ENCODE data around the gene OR1M1.

OR1M1 gene

DNA sequence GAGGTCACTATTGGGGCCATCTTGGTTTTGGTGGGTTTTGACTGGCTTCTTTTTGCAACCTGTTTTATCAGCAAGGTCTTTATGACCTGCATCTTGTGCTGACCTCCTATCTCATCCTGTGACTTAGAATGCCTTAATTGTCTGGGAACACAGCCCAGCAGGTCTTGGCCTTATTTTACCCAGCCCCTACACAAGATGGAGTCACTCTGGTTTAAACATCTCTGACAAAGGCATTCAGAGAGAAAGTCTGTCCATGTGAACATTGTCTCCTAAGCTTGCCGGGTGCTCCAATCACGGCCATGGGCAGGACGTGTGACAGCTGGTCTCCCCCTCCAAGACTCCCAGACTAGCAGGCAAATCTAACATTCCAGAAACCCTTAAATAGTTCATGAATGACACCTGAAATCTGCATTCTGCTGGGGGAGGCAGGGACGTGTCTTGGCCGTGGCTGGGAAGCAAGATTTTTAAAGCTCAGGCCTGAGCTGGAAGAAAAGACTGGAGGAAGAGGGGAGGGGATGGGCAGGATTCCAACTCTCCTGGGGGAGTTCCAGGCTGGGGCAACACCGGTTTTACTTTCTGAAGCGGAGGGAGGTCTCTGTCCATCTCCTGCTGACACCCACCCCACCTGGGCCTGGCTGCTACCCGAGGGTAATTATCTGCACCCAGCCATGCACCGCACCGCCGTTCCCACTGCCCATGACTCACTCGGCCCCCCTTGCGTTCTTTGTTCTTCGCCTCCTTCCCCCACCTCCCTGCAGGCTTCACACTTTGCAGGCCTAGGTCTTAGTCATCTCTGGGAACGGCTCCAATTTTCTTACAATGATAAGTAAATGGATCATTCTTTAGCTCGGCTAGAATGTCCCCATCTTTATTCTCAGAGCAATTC lies 11.6 kb upstream of the OR1M1 start:
- no peak overlapping the region for H3K4me3 ChIP-seq (ENCODE audit: low read depth, low read length)
- TF ChIP-seq, protein P1, sequence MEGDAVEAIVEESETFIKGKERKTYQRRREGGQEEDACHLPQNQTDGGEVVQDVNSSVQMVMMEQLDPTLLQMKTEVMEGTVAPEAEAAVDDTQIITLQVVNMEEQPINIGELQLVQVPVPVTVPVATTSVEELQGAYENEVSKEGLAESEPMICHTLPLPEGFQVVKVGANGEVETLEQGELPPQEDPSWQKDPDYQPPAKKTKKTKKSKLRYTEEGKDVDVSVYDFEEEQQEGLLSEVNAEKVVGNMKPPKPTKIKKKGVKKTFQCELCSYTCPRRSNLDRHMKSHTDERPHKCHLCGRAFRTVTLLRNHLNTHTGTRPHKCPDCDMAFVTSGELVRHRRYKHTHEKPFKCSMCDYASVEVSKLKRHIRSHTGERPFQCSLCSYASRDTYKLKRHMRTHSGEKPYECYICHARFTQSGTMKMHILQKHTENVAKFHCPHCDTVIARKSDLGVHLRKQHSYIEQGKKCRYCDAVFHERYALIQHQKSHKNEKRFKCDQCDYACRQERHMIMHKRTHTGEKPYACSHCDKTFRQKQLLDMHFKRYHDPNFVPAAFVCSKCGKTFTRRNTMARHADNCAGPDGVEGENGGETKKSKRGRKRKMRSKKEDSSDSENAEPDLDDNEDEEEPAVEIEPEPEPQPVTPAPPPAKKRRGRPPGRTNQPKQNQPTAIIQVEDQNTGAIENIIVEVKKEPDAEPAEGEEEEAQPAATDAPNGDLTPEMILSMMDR (IDR thresholded peaks at IDR 0.05; ENCODE audit: low read depth, low read length): no peak
- DNase-seq (ENCODE audit: low read depth, low spot score): peak; percentile 98
- in situ Hi-C loops (cut with HindIII; ENCODE audit: low sequenced_read_pairs): no loop called here

DNA sequence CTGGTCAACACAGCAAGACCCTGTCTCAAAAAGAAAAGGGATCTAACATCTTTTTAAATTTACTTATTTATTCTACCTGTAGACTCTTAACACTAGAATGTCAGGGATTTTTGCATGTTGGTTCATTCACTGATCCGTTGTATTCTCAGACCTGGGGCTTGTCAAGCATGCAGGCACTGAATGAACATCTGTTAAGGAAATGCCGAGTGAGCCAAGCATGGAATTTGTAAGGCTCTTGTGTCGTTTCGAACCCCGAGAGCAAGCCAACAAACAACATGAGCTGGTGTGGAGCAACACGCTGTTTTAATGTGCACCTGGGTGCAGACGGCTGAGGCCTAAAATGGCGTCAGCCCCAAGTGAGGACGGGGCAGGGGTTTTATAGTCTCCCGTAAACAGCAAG lies 10.0 kb upstream of the OR1M1 start:
- in situ Hi-C loops (cut with HindIII; ENCODE audit: low sequenced_read_pairs): no loop called here
- no peak overlapping the region for H3K4me3 ChIP-seq (ENCODE audit: low read depth, low read length)
- TF ChIP-seq, protein P1 (IDR thresholded peaks at IDR 0.05; ENCODE audit: low read depth, low read length): no peak
- DNase-seq (ENCODE audit: low read depth, low spot score): no peak

DNA sequence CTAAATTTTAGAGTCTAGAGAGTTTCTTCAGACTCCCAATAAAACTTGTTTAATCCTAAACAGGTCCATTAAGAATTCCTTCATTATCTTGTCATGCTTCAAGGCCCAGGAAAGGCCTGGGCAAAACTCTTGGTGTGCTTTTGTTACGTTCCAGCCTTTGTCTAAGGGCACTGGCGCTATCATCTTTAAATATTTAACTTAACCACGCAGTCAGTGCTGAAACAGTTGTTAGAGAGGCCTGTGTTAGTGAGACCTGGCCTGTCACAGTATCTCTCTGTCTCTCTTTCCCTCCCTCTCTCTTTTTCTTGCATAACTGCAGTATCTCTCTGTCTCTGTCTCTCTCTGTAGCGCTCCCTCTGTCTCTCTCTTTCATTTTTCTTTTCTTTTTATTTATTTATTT lies 8.2 kb upstream of the OR1M1 start:
- DNase-seq (ENCODE audit: low read depth, low spot score): no peak
- H3K4me3 ChIP-seq (ENCODE audit: low read depth, low read length): no peak overlapping the region
- TF ChIP-seq, protein P1 (IDR thresholded peaks at IDR 0.05; ENCODE audit: low read depth, low read length): no peak
- in situ Hi-C loops (cut with HindIII; ENCODE audit: low sequenced_read_pairs): no loop called here

DNA sequence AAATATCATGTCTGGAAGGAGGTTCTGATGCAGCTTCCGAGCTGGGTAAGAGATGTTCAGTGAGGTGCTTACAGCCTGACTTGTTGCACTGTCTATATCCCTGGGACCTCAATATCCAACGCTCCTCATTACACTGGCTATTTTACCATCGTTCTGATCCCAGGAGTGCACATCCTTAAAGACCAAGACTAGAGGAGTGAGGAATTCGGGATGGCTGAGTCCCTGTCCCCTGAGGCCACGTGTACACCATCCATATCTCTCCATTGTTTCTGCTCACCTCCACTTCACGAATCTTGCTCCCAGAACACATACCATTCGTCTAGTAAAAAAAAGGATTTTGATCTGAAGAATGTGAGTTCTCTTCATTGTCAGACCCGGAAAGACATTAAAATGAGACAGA lies 20.5 kb downstream of the OR1M1 start, which contains the start of gene OR7G2:
Gene OR7G2 (minus strand): TSS at position 101 of the 400 bp plus-strand sequence. CDS start 4,232 bp downstream, outside the sequence.
- in situ Hi-C loops (cut with HindIII; ENCODE audit: low sequenced_read_pairs): no loop called here
- H3K4me3 ChIP-seq (ENCODE audit: low read depth, low read length): no peak within 1 kb of the TSS

DNA sequence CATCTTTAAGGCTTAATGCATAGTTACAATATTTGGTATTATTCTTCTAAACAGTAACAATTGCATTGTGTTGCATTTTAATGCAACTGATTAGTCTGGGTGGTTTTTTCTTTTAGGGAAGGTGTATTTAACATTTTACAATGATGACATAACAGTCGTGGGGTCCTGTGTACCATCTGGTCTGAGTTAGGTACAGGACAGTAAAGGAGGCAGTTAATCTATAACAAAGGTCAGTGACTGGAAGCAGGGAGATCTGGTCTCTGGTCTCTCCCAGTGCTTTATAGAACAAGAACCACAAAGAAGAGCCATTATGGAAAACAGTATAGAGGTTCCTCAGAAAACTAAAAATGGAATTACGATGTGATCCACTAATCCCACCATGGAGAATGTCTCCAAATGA lies 23.1 kb downstream of the OR1M1 start:
- no peak for DNase-seq (ENCODE audit: low read depth, low spot score)
- in situ Hi-C loops (cut with HindIII; ENCODE audit: low sequenced_read_pairs): no loop called here
- no peak overlapping the region for H3K4me3 ChIP-seq (ENCODE audit: low read depth, low read length)
- TF ChIP-seq, protein P1 (IDR thresholded peaks at IDR 0.05; ENCODE audit: low read depth, low read length): no peak

More for the DNA sequence above, 20.5 kb downstream of the OR1M1 start, which contains the start of gene OR7G2:
- no peak for DNase-seq (ENCODE audit: low read depth, low spot score)
- TF ChIP-seq, protein P1 (IDR thresholded peaks at IDR 0.05; ENCODE audit: low read depth, low read length): no peak

DNA sequence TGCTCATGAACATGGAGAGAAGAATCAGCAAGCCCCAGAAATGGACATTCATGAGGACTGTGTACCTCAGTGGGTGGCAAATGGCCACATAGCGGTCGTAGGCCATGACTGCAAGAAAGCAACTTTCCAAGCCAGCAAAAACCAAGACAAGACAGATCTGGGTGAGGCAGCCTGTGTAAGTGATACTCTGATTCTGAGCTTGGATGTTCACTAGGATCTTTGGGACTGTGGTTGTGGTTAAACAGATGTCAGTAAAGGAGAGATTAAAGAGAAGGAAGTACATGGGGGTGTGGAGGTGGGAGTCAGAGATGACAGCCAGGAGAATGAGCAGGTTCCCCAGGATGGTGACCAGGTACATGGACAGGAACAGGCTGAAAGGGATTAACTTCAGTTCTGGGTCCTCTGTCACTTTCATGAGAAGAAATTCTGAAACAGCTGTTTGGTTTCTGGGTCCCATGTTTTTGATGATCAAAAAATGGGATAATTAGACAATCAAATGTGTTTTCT lies 28.5 kb downstream of the OR1M1 start, which contains the start of gene OR7G1:
Gene OR7G1 (minus strand): TSS at position 457 of the 507 bp plus-strand sequence. CDS start 0 bp downstream, at position 457.
- TF ChIP-seq, protein P1 (IDR thresholded peaks at IDR 0.05; ENCODE audit: low read depth, low read length): no peak
- in situ Hi-C loops (cut with HindIII; ENCODE audit: low sequenced_read_pairs): no loop called here
- no peak for DNase-seq (ENCODE audit: low read depth, low spot score)
- no peak within 1 kb of the TSS for H3K4me3 ChIP-seq (ENCODE audit: low read depth, low read length)
